Measurements from ENCODE around the gene ZBTB16.

Gene ZBTB16

GRCh38 chr11:114253771-114254170, 194.3 kb downstream of the ZBTB16 start:
- no peak for TF ChIP-seq CTCF (conservative IDR thresholded peaks at IDR 0.05; ENCODE audit: control insufficient read depth, insufficient read depth, low read depth, low read length)
- H3K4me3 ChIP-seq (ENCODE audit: control insufficient read depth, low read depth, low read length): no peak overlapping the region
- DNase-seq (ENCODE audit: low read depth): no peak

- H3K4me3 ChIP-seq (ENCODE audit: control insufficient read depth, low read depth, low read length): no peak overlapping the region
- no peak for TF ChIP-seq CTCF (conservative IDR thresholded peaks at IDR 0.05; ENCODE audit: control insufficient read depth, insufficient read depth, low read depth, low read length)
Observed at GRCh38 chr11:114254571-114255146, 195.1 kb downstream of the ZBTB16 start.

GRCh38 chr11:114255289-114255688, 195.8 kb downstream of the ZBTB16 start:
- no peak for TF ChIP-seq CTCF (conservative IDR thresholded peaks at IDR 0.05; ENCODE audit: control insufficient read depth, insufficient read depth, low read depth, low read length)
- no peak overlapping the region for H3K4me3 ChIP-seq (ENCODE audit: control insufficient read depth, low read depth, low read length)

More at GRCh38 chr11:114254571-114255146, 195.1 kb downstream of the ZBTB16 start:
- DNase-seq (ENCODE audit: low read depth): no peak

GRCh38 chr11:114256176-114256966, 196.9 kb downstream of the ZBTB16 start:
- no peak for TF ChIP-seq CTCF (conservative IDR thresholded peaks at IDR 0.05; ENCODE audit: control insufficient read depth, insufficient read depth, low read depth, low read length)
- H3K4me3 ChIP-seq (ENCODE audit: control insufficient read depth, low read depth, low read length): no peak overlapping the region
- no peak for DNase-seq (ENCODE audit: low read depth)

More at GRCh38 chr11:114255289-114255688, 195.8 kb downstream of the ZBTB16 start:
- no peak for DNase-seq (ENCODE audit: low read depth)

GRCh38 chr11:114256967-114257286, 197.4 kb downstream of the ZBTB16 start:
- no peak overlapping the region for H3K4me3 ChIP-seq (ENCODE audit: control insufficient read depth, low read depth, low read length)
- no peak for DNase-seq (ENCODE audit: low read depth)
- no peak for TF ChIP-seq CTCF (conservative IDR thresholded peaks at IDR 0.05; ENCODE audit: control insufficient read depth, insufficient read depth, low read depth, low read length)

GRCh38 chr11:114257621-114258558, 198.4 kb downstream of the ZBTB16 start:
- TF ChIP-seq CTCF (conservative IDR thresholded peaks at IDR 0.05; ENCODE audit: control insufficient read depth, insufficient read depth, low read depth, low read length): peak; percentile 43
- peak; percentile 84 for DNase-seq (ENCODE audit: low read depth)
- no peak overlapping the region for H3K4me3 ChIP-seq (ENCODE audit: control insufficient read depth, low read depth, low read length)
